Uterus (tissue), 4 donors: ENCODE data around the gene FBRSL1. TPM values are rescaled to one million over a fixed set of nuclear protein-coding genes. Genes with fewer than 3 reads are reported as not detected.
"Not testable (repeated sequence)": the region's sequence is repeated elsewhere in the genome, so short reads cannot be mapped to it uniquely, and the experiment has no call there.

Experiments
- DNase-seq, 2 donors: peaks; one replicate each; pipeline ENCODE4 v3.0.0-alpha.2; 2019 to 2020
- H3K27ac ChIP-seq, 2 donors: fragments of 200-600 bp; sonication (generic); 1 replicate in 1 of 2; 2 replicates in 1 of 2; pipeline ENCODE4 v1.5.1; 2016 to 2018
- H3K27me3 ChIP-seq, 2 donors: fragments of 200-600 bp; sonication (generic); one replicate each; pipeline ENCODE4 v1.5.1; 2018 to 2019; ENCODE audit warnings: control low read depth in 1 of 2
- H3K36me3 ChIP-seq, 2 donors: fragments of 200-600 bp; sonication (generic); one replicate each; pipeline ENCODE4 v1.5.1; 2019; ENCODE audit warnings: control low read depth in 1 of 2
- H3K4me1 ChIP-seq, 2 donors: fragments of 200-600 bp; sonication (generic); one replicate each; pipeline ENCODE4 v1.5.1; 2018 to 2019; ENCODE audit warnings: control low read depth in 1 of 2
- H3K4me3 ChIP-seq, 2 donors: fragments of 200-600 bp; sonication (generic); 1 replicate in 1 of 2; 2 replicates in 1 of 2; pipeline ENCODE4 v1.5.1; 2018 to 2019; ENCODE audit warnings: mild to moderate bottlenecking in 1 of 2
- H3K9me3 ChIP-seq, 2 donors: fragments of 200-600 bp; sonication (generic); one replicate each; pipeline ENCODE4 v1.5.1; 2019; ENCODE audit warnings: control low read depth in 1 of 2
- CTCF ChIP-seq, 4 experiments: fragments of 200-600 bp in 2 of 4; fragments of 450-650 bp in 2 of 4; sonication (generic) in 2 of 4; IDR thresholded peaks; one replicate each; pipeline ENCODE4 v1.5.1; 2016 to 2019; ENCODE audit warnings: antibody characterized with exemption in 4 of 4, mild to moderate bottlenecking in 2 of 4, moderate library complexity in 1 of 4
- POLR2A ChIP-seq, 2 donors: fragments of 450-650 bp; IDR thresholded peaks; one replicate each; pipeline ENCODE4 v1.6.1; 2016; ENCODE audit warnings: antibody characterized with exemption in 2 of 2, mild to moderate bottlenecking in 1 of 2, moderate library complexity in 1 of 2
- intact Hi-C: fragments of 100-400 bp; cut with DNase I; formaldehyde crosslinking; loops from one replicate; pipeline ENCODE4 v1.15.1; 2023; ENCODE audit warnings: low total_unique reads
- total RNA-seq, 4 donors: library from RNA; depleted of rRNA in 3 of 4; stranded (reverse); fragments of >200 nt in 3 of 4; gene quantifications; one replicate each; pipeline versions ENCODE4 v1.1.0 to v1.2.4, GENCODE V29; 2014 to 2023
- donor health status: DM: yes; HTN: yes; CAD: no.

Gene FBRSL1
- total RNA-seq, 4 donors from 2014 or later, result 2.9 to 59.1 (median 31.8) TPM

GRCh38 chr12:132528564-132529106 is 38.7 kb downstream of the FBRSL1 start:
- H3K9me3 ChIP-seq, result no peaks in the 10 kb centered on the region
- intact Hi-C loops, result no loop called here
- H3K4me3 ChIP-seq, result no peak overlapping the region
- H3K27me3 ChIP-seq, result no peaks in the 10 kb centered on the region
- no peaks in the 10 kb centered on the region for H3K4me1 ChIP-seq
- H3K36me3 ChIP-seq, result no peaks in the 10 kb centered on the region
- DNase-seq, result no peak
- no peak overlapping the region for H3K27ac ChIP-seq
- TF ChIP-seq POLR2A (IDR thresholded peaks at IDR 0.05) (no peak), CTCF (IDR thresholded peaks at IDR 0.05) (no peak)

- H3K27ac ChIP-seq, result no peak overlapping the region
- H3K27me3 ChIP-seq, result no peaks in the 10 kb centered on the region
- no peaks in the 10 kb centered on the region for H3K9me3 ChIP-seq
- no peak overlapping the region for H3K4me3 ChIP-seq
- no peaks in the 10 kb centered on the region for H3K36me3 ChIP-seq
- TF ChIP-seq POLR2A (IDR thresholded peaks at IDR 0.05) (no peak), CTCF (IDR thresholded peaks at IDR 0.05) (no peak)
- H3K4me1 ChIP-seq, result no peaks in the 10 kb centered on the region
- intact Hi-C loops, result no loop called here
- DNase-seq, result no peak
Observed at GRCh38 chr12:132529156-132529839, 39.3 kb downstream of the FBRSL1 start.

GRCh38 chr12:132529906-132530305 is 40.0 kb downstream of the FBRSL1 start:
- no peak for DNase-seq
- intact Hi-C loops, result no loop called here
- Histone ChIP-seq H3K4me1 (no peaks in the 10 kb centered on the region), H3K36me3 (no peaks in the 10 kb centered on the region), H3K4me3 (no peak overlapping the region), H3K27me3 (no peaks in the 10 kb centered on the region), H3K9me3 (no peaks in the 10 kb centered on the region), H3K27ac (no peak overlapping the region)
- TF ChIP-seq CTCF (IDR thresholded peaks at IDR 0.05), result no peak
- TF ChIP-seq POLR2A (IDR thresholded peaks at IDR 0.05), result no peak

- Histone ChIP-seq H3K27ac (no peak overlapping the region), H3K36me3 (no peaks in the 10 kb centered on the region), H3K4me3 (no peak overlapping the region), H3K9me3 (no peaks in the 10 kb centered on the region), H3K27me3 (no peaks in the 10 kb centered on the region), H3K4me1 (no peaks in the 10 kb centered on the region)
- intact Hi-C loops, result no loop called here
- TF ChIP-seq CTCF (IDR thresholded peaks at IDR 0.05) (no peak), POLR2A (IDR thresholded peaks at IDR 0.05) (no peak)
- DNase-seq, result no peak
Observed at GRCh38 chr12:132530447-132530846, 40.5 kb downstream of the FBRSL1 start.

DNA sequence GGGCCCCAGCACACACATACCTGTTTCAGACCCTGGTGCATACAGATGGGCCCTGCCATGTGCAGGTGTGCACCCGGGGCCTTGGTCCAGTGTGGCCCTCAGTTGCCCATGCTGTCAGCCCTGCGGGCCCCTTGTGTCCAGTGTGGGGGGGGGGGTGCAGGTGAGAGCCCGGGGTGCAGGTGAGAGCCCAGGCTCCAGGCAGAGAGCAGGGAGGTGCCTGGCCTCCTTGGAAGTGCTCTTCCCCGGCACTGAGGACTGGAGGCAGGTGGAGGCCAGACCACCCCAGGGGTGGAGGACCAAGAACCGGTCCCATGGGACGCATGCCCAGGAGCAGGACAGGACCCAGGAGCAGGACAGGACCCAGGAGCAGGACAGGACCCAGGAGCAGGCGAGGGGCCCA is 40.9 kb downstream of the FBRSL1 start:
- H3K36me3 ChIP-seq, result no peaks in the 10 kb centered on the region
- H3K4me3 ChIP-seq, result no peak overlapping the region
- H3K27ac ChIP-seq, result no peak overlapping the region
- H3K27me3 ChIP-seq, result no peaks in the 10 kb centered on the region
- intact Hi-C loops, result no loop called here
- TF ChIP-seq CTCF (IDR thresholded peaks at IDR 0.05) (no peak), POLR2A (IDR thresholded peaks at IDR 0.05) (no peak)
- no peaks in the 10 kb centered on the region for H3K9me3 ChIP-seq
- H3K4me1 ChIP-seq, result no peaks in the 10 kb centered on the region
- DNase-seq, result no peak

GRCh38 chr12:132532711-132533583 is 43.0 kb downstream of the FBRSL1 start:
- H3K4me3 ChIP-seq, H3K4me1 ChIP-seq, intact Hi-C loops, DNase-seq, H3K36me3 ChIP-seq, H3K9me3 ChIP-seq, H3K27ac ChIP-seq, H3K27me3 ChIP-seq: not testable (repeated sequence)
